Hepatocyte (in vitro differentiated cells): ENCODE results near the gene TBX5. TPM values are rescaled to one million over a fixed set of nuclear protein-coding genes. Genes with fewer than 3 reads are reported as not detected.

Source experiments
- DNase-seq: peaks from one replicate; pipeline ENCODE4 v3.0.0-alpha.2; 2016; ENCODE audit warnings: low spot score
- H2AFZ ChIP-seq: fragments of 200-600 bp; sonication (generic); 2 replicates; pipeline ENCODE4 v1.6.0; 2016; ENCODE audit warnings: antibody characterized with exemption, mild to moderate bottlenecking
- H3K27ac ChIP-seq: fragments of 200-600 bp; sonication (generic); 2 replicates; pipeline ENCODE4 v1.5.1; 2016; ENCODE audit warnings: mild to moderate bottlenecking
- H3K27me3 ChIP-seq: fragments of 200-600 bp; sonication (generic); 2 replicates; pipeline ENCODE4 v1.6.1; 2016
- H3K36me3 ChIP-seq: fragments of 200-600 bp; sonication (generic); replicated peaks from 2 replicates; pipeline ENCODE4 v1.5.1; 2016; ENCODE audit warnings: low read depth; ENCODE audit not compliant: insufficient read depth
- H3K4me1 ChIP-seq: fragments of 200-600 bp; sonication (generic); 2 replicates; pipeline ENCODE4 v1.5.1; 2016; ENCODE audit warnings: mild to moderate bottlenecking, moderate library complexity; ENCODE audit not compliant: insufficient read depth
- H3K4me2 ChIP-seq: fragments of 200-600 bp; sonication (generic); 2 replicates; pipeline ENCODE4 v1.6.0; 2016
- H3K4me3 ChIP-seq: fragments of 200-600 bp; sonication (generic); 2 replicates; pipeline ENCODE4 v1.5.1; 2016; ENCODE audit warnings: mild to moderate bottlenecking
- H3K79me2 ChIP-seq: fragments of 200-600 bp; sonication (generic); 2 replicates; pipeline ENCODE4 v1.6.0; 2017; ENCODE audit warnings: mild to moderate bottlenecking
- H3K9me2 ChIP-seq: fragments of 200-600 bp; sonication (generic); replicated peaks from 2 replicates; pipeline ENCODE4 v1.6.0; 2017; ENCODE audit warnings: mild to moderate bottlenecking; ENCODE audit not compliant: insufficient read depth
- H3K9me3 ChIP-seq: fragments of 200-600 bp; sonication (generic); 2 replicates; pipeline ENCODE4 v1.5.1; 2016; ENCODE audit warnings: low read depth, mild to moderate bottlenecking
- H4K20me1 ChIP-seq: fragments of 200-600 bp; sonication (generic); 2 replicates; pipeline ENCODE4 v1.6.0; 2016; ENCODE audit warnings: mild to moderate bottlenecking; ENCODE audit not compliant: insufficient read depth, poor library complexity, severe bottlenecking
- CTCF ChIP-seq: fragments of 200-600 bp; sonication (generic); IDR thresholded peaks from 2 replicates; pipeline ENCODE4 v1.5.1; 2016; ENCODE audit warnings: antibody characterized with exemption, mild to moderate bottlenecking; ENCODE audit not compliant: poor library complexity
- EZH2 ChIP-seq: fragments of 200-600 bp; sonication (generic); IDR thresholded peaks from 2 replicates; pipeline ENCODE4 v1.6.1; 2016; ENCODE audit warnings: antibody characterized with exemption, mild to moderate bottlenecking, borderline replicate concordance
- EZH2phosphoT487 ChIP-seq: fragments of 200-600 bp; sonication (generic); IDR thresholded peaks from one replicate; pipeline ENCODE4 v1.6.1; 2018; ENCODE audit warnings: antibody characterized with exemption, mild to moderate bottlenecking, low read depth, moderate library complexity; ENCODE audit not compliant: unreplicated experiment, severe bottlenecking
- WGBS: methylation state at CpG from one replicate; pipeline ENCODE4 v1.1.6; 2016; ENCODE audit warnings: low lambda C conversion rate; ENCODE audit errors: missing lambda C conversion rate; 5-methylcytosine and 5-hydroxymethylcytosine counted together
- polyA plus RNA-seq: library from polyadenylated mRNA; unstranded; fragments of >200 nt; fragmentation: Nextera tagmentation; extraction: Ambion mirVana; gene quantifications from 2 replicates; pipeline ENCODE4 v1.2.1, GENCODE V29; 2016
- total RNA-seq: library from RNA; depleted of rRNA; stranded (reverse); fragments of >200 nt; gene quantifications from 2 replicates; pipeline ENCODE4 v1.2.3, GENCODE V29; 2014

Gene TBX5
- total and polyA plus RNA-seq, 2 experiments from 2014 or later, result 10.8 to 12.3 TPM

GRCh38 chr12:114368685-114369452 is 37.1 kb downstream of the TBX5 start:
- H3K4me3 ChIP-seq, result no peak overlapping the region
- H4K20me1 ChIP-seq, result peaks cover 5% of the 10 kb centered on the region
- H3K79me2 ChIP-seq, result no peaks in the 10 kb centered on the region
- DNase-seq, result no peak
- no peak for TF ChIP-seq CTCF
- no peak for TF ChIP-seq EZH2phosphoT487
- no peaks in the 10 kb centered on the region for H3K4me1 ChIP-seq
- H3K27ac ChIP-seq, result no peak overlapping the region
- no peaks in the 10 kb centered on the region for H3K9me2 ChIP-seq
- WGBS, result 79% methylated on average over 8 of the region's 8 CpGs
- H3K4me2 ChIP-seq, result no peak overlapping the region
- H2AFZ ChIP-seq, result no peak overlapping the region
- H3K27me3 ChIP-seq, result peaks cover 3% of the 10 kb centered on the region
- H3K36me3 ChIP-seq, result no peaks in the 10 kb centered on the region
- no peaks in the 10 kb centered on the region for H3K9me3 ChIP-seq

GRCh38 chr12:114361992-114362391 is 44.0 kb downstream of the TBX5 start:
- TF ChIP-seq CTCF (no peak), EZH2phosphoT487 (no peak), EZH2 (no peak)
- Histone ChIP-seq H3K79me2 (no peaks in the 10 kb centered on the region), H3K9me2 (no peaks in the 10 kb centered on the region), H3K36me3 (no peaks in the 10 kb centered on the region), H3K4me2 (no peak overlapping the region), H3K4me1 (no peaks in the 10 kb centered on the region), H2AFZ (no peak overlapping the region), H3K27ac (no peak overlapping the region), H3K9me3 (no peaks in the 10 kb centered on the region), H3K4me3 (no peak overlapping the region), H4K20me1 (peaks cover 3% of the 10 kb centered on the region), H3K27me3 (no peaks in the 10 kb centered on the region)
- DNase-seq, result no peak
- WGBS, result 75% methylated on average over 4 of the region's 4 CpGs

DNA sequence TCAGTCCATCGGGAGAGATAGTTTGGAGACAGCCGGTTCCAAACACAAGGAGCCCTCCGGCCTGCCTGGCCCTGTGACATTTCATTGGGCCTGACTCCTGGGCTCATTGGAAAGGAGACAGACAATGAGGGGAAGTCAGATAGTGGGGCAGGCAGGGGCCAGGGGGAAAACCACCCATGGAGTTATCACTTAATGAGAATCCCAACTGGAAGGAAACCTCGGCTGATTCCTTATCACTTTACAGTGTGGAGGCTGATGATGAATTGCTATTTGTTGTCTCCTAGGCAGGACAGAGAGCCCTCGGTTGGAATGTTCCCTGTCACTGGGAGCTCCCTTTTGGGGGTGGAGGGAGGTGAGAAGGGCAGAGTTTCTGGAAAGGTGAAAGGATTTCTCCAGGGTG is 44.4 kb downstream of the TBX5 start:
- Histone ChIP-seq H3K79me2 (no peaks in the 10 kb centered on the region), H4K20me1 (peaks cover 3% of the 10 kb centered on the region), H3K27ac (no peak overlapping the region), H3K27me3 (no peaks in the 10 kb centered on the region), H3K9me3 (no peaks in the 10 kb centered on the region), H2AFZ (no peak overlapping the region), H3K4me2 (no peak overlapping the region), H3K4me3 (no peak overlapping the region), H3K36me3 (no peaks in the 10 kb centered on the region), H3K4me1 (no peaks in the 10 kb centered on the region), H3K9me2 (no peaks in the 10 kb centered on the region)
- WGBS, result 48% methylated on average over 5 of the region's 5 CpGs
- TF ChIP-seq EZH2phosphoT487, result no peak
- TF ChIP-seq CTCF, result no peak
- TF ChIP-seq EZH2, result no peak
- no peak for DNase-seq

- TF ChIP-seq EZH2, result no peak
- Histone ChIP-seq H3K4me1 (no peaks in the 10 kb centered on the region), H3K27ac (no peak overlapping the region), H3K9me2 (no peaks in the 10 kb centered on the region), H3K4me3 (no peak overlapping the region), H3K9me3 (no peaks in the 10 kb centered on the region), H3K36me3 (no peaks in the 10 kb centered on the region), H2AFZ (no peak overlapping the region), H3K4me2 (no peak overlapping the region), H3K79me2 (no peaks in the 10 kb centered on the region), H3K27me3 (no peaks in the 10 kb centered on the region), H4K20me1 (peaks cover 3% of the 10 kb centered on the region)
- no peak for DNase-seq
These were observed 45.5 kb downstream of the TBX5 start for GRCh38 chr12:114360485-114360884.
